ENCODE data around the gene TRPM2. TPM values are rescaled to one million over a fixed set of nuclear protein-coding genes. Genes with fewer than 3 reads are reported as not detected.

TRPM2 gene
- total RNA-seq, 4 donors from 2014 or later: 1.6 to 3.5 (median 2.7) TPM

- Histone ChIP-seq H3K9me3 (peaks cover 0 to 18% (median 10%) of the 10 kb centered on the region in 4 donors), H3K4me1 (no peaks in the 10 kb centered on the region), H3K27me3 (peaks cover 0 to 23% (median 0%) of the 10 kb centered on the region in 4 donors), H3K36me3 (no peaks in the 10 kb centered on the region), H3K4me3 (no peak overlapping the region), H3K27ac (replicated peaks in 1 of 4) (no peak overlapping the region)
- intact Hi-C loops (cut with DNase I): no loop called here
- TF ChIP-seq POLR2AphosphoS5 (IDR thresholded peaks at IDR 0.05) (no peak), EP300 (IDR thresholded peaks at IDR 0.05) (no peak), POLR2A (IDR thresholded peaks at IDR 0.05; ENCODE audit: low read depth) (no peak)
- WGBS: 87% methylated on average over 4 of the region's 4 CpGs
- DNase-seq (ENCODE audit: extremely low spot score): no peak
Measured at GRCh38 chr21:44431300-44431699, 77.9 kb downstream of the TRPM2 start.

- peaks cover 0 to 10% (median 0%) of the 10 kb centered on the region in 4 donors for H3K27me3 ChIP-seq
- TF ChIP-seq POLR2AphosphoS5 (IDR thresholded peaks at IDR 0.05) (no peak), POLR2A (IDR thresholded peaks at IDR 0.05; ENCODE audit: low read depth) (no peak), EP300 (IDR thresholded peaks at IDR 0.05) (no peak), CTCF (IDR thresholded peaks at IDR 0.05) (no peak)
- no peak overlapping the region for H3K27ac ChIP-seq (replicated peaks in 1 of 4)
- WGBS: 84% methylated on average over 31 of the region's 34 CpGs
- H3K4me1 ChIP-seq: peaks cover 3 to 7% (median 5%) of the 10 kb centered on the region in 4 donors
- no peak for DNase-seq (ENCODE audit: extremely low spot score)
- H3K9me3 ChIP-seq: peaks cover 0 to 18% (median 10%) of the 10 kb centered on the region in 4 donors
- intact Hi-C loops (cut with DNase I): no loop called here
- H3K4me3 ChIP-seq: no peak overlapping the region
- no peaks in the 10 kb centered on the region for H3K36me3 ChIP-seq
Measured at GRCh38 chr21:44432841-44433790, 79.7 kb downstream of the TRPM2 start.

- Histone ChIP-seq H3K27ac (replicated peaks in 1 of 4) (no peak overlapping the region), H3K9me3 (peaks cover 0 to 18% (median 10%) of the 10 kb centered on the region in 4 donors), H3K27me3 (peaks cover 0 to 10% (median 0%) of the 10 kb centered on the region in 4 donors), H3K36me3 (no peaks in the 10 kb centered on the region), H3K4me1 (peaks cover 9 to 14% (median 12%) of the 10 kb centered on the region in 4 donors), H3K4me3 (no peak overlapping the region)
- no peak for DNase-seq (ENCODE audit: extremely low spot score)
- intact Hi-C loops (cut with DNase I): no loop called here
- TF ChIP-seq EP300 (IDR thresholded peaks at IDR 0.05) (no peak), POLR2AphosphoS5 (IDR thresholded peaks at IDR 0.05) (no peak), CTCF (IDR thresholded peaks at IDR 0.05) (no peak), POLR2A (IDR thresholded peaks at IDR 0.05; ENCODE audit: low read depth) (no peak)
- 89% methylated on average over 34 of the region's 39 CpGs for WGBS
Measured at GRCh38 chr21:44433791-44434567, 80.6 kb downstream of the TRPM2 start.

- no peaks in the 10 kb centered on the region for H3K36me3 ChIP-seq
- H3K27me3 ChIP-seq: peaks cover 0 to 10% (median 0%) of the 10 kb centered on the region in 4 donors
- TF ChIP-seq CTCF (IDR thresholded peaks at IDR 0.05) (no peak), POLR2A (IDR thresholded peaks at IDR 0.05; ENCODE audit: low read depth) (no peak)
- intact Hi-C loops (cut with DNase I): no loop called here
- no peak for DNase-seq (ENCODE audit: extremely low spot score)
- H3K4me3 ChIP-seq: no peak overlapping the region
- peaks cover 0 to 15% (median 8%) of the 10 kb centered on the region in 4 donors for H3K9me3 ChIP-seq
- H3K27ac ChIP-seq (replicated peaks in 1 of 4): no peak overlapping the region
- no CpG with 5 or more reads among the region's 13 CpGs for WGBS
- H3K4me1 ChIP-seq: peaks cover 9 to 18% (median 14%) of the 10 kb centered on the region in 4 donors
Measured at GRCh38 chr21:44434568-44434925, 81.1 kb downstream of the TRPM2 start.
